ENCODE data around the gene SASS6. TPM values are rescaled to one million over a fixed set of nuclear protein-coding genes. Genes with fewer than 3 reads are reported as not detected.

SASS6 gene
- total and polyA plus RNA-seq, 9 of the 15 experiments (the other 6 are each of a cell fraction or from before 2014, with no cell fraction given): 11.6 to 34.1 (median 18.0) TPM

DNA sequence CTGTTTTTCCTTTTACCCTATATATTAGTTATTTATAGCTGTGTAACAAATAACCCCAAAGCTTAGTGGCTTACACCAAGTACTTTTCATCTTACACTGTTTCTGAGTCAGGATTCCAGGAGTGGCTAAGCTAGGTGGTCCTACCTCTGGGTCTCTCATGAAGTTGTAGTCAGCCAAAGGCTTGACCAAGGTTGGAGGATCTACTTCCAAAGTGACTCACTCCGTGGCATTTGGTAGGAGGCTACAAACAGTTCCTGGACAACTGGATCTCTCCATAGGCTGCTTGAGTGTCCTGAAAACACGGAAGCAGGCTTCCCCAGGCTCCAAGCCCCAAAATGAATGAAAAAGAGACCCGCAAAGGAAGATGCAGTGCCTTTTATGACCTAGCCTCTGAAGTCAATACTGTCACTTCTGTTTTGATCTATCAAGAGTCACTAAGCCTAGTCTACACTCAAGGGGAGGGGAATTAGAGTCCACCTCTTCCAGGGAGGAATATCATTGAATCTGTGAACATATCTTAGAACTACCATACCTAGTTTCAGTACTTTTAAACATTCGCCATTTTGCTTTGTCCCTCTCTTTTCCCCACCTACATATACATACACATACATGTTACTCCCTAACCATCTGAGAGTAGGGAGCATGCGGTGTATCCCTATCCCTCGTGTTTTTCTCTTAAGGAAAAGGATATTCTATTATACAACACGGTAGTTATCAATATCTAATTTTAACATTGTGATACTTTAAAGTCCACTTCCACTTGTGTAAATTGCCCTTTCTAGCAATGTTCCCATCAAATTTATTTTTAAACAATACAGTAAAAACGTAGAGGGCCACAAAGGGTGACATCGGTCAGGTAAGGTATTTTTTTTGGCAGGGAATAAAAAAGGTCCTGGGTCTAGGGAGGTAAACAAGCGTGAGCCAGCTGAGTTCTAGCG lies 95.7 kb downstream of the SASS6 start:
- Histone ChIP-seq H3K9me3 (replicated peaks; ENCODE audit: control insufficient read depth, insufficient read depth, low read depth, low read length) (0 out of 2 replicates have a peak, but pooled peaks cover 4% of the 10 kb centered on the region), H3K27me3 (ENCODE audit: control insufficient read depth in 2 of 2, insufficient read depth in 2 of 2, low read length in 2 of 2) (no peaks in the 10 kb centered on the region), H3K79me2 (ENCODE audit: control insufficient read depth, insufficient read depth, low read length) (peaks cover 73% of the 10 kb centered on the region), H3K4me1 (replicated peaks in 1 of 2; ENCODE audit: control insufficient read depth in 2 of 2, insufficient read depth in 2 of 2, low read length in 2 of 2) (peaks cover 4 to 11% of the 10 kb centered on the region in 2 experiments; a peak in 4 of 5 replicates), H4K20me1 (replicated peaks; ENCODE audit: control insufficient read depth, insufficient read depth, low read length) (no peaks in the 10 kb centered on the region), H3K4me3 (peak overlapping the region; percentile 80), H2AFZ (ENCODE audit: low read depth, low read length) (peak overlapping the region; percentile 88), H3K9me1 (ENCODE audit: control insufficient read depth, insufficient read depth, low read length) (no peaks in the 10 kb centered on the region), H3K4me2 (ENCODE audit: insufficient read depth, low read length) (peak overlapping the region; percentile 95), H3K9ac (ENCODE audit: insufficient read depth in 1 of 2, low read depth in 2 of 2, low read length in 2 of 2) (peak overlapping the region; percentile 94 to 99), H3K27ac (ENCODE audit: extremely low read depth, low read depth, low read length) (peak overlapping the region; percentile 98), H3K36me3 (ENCODE audit: control insufficient read depth, insufficient read depth, low read length) (peaks cover 18% of the 10 kb centered on the region)
- CTCF ChIA-PET (ENCODE audit: low intra/inter-chr PET ratio): interaction anchor here (0.7 kb wide), 1 partner anchor 229 kb away, joined by 3 read pairs; no protein-coding TSS in a partner anchor
- TSS peak; percentile 83 for BruUV-seq (replicated peaks)
- POLR2A ChIA-PET: interaction anchor here (0.6 to 1.3 kb wide), 7 partner anchors 12 to 250 kb away, joined by 3 to 6 read pairs (median 4); partner anchors contain the start of gene SLC35A3
- DNase-seq (ENCODE audit: extremely low read depth in 1 of 4, low spot score in 3 of 4) (peak in 2 of 4 experiments; percentile 25 to 69), ATAC-seq (peak; percentile 27), FAIRE-seq (peak; percentile 75)
- in situ Hi-C loops (cut with MboI) (loop anchor here (5.0 kb wide), 1 partner anchor 225 kb away; no protein-coding TSS in a partner anchor), intact Hi-C loops (cut with micrococcal nuclease) (loop anchor here (5.0 kb wide), 1 partner anchor 305 kb away; no protein-coding TSS in a partner anchor)
- 0% methylated on average over 11 of the region's 11 CpGs for WGBS (ENCODE audit: insufficient coverage, low coverage, missing lambda C conversion rate)
- TF ChIP-seq TEAD2 (tag; IDR thresholded peaks at IDR 0.05): no peak
- TF ChIP-seq, protein P1, sequence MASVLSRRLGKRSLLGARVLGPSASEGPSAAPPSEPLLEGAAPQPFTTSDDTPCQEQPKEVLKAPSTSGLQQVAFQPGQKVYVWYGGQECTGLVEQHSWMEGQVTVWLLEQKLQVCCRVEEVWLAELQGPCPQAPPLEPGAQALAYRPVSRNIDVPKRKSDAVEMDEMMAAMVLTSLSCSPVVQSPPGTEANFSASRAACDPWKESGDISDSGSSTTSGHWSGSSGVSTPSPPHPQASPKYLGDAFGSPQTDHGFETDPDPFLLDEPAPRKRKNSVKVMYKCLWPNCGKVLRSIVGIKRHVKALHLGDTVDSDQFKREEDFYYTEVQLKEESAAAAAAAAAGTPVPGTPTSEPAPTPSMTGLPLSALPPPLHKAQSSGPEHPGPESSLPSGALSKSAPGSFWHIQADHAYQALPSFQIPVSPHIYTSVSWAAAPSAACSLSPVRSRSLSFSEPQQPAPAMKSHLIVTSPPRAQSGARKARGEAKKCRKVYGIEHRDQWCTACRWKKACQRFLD (CRISPR knock-in tag; IDR thresholded peaks at IDR 0.05): no peak
- TF ChIP-seq JUN (IDR thresholded peaks at IDR 0.05; ENCODE audit: borderline replicate concordance, low read depth, low read length): peak; percentile 16; the same call in 1 of the 2 replicates
- no peak for TF ChIP-seq JUN (CRISPR knock-in tag; IDR thresholded peaks at IDR 0.05; ENCODE audit: borderline replicate concordance)
- TF ChIP-seq U2AF2 (optimal IDR thresholded peaks at IDR 0.05; ENCODE audit: low read depth, low read length): no peak
- TF ChIP-seq CREBBP (IDR thresholded peaks at IDR 0.05; ENCODE audit: low read depth, low read length): no peak
- TF ChIP-seq HNRNPL (IDR thresholded peaks at IDR 0.05; ENCODE audit: low read depth, low read length): no peak
- TF ChIP-seq ZNF717 (CRISPR knock-in tag; IDR thresholded peaks at IDR 0.05): no peak
- TF ChIP-seq EHMT2 (IDR thresholded peaks at IDR 0.05): 0 out of 2 replicates have a peak, but pooled peaks have one; percentile 31
- TF ChIP-seq CBX3 (IDR thresholded peaks at IDR 0.05; ENCODE audit: borderline replicate concordance in 1 of 2, low read length in 2 of 2): peak in 1 of 2 experiments; percentile 76; a peak in 1 of 3 replicates
- no peak for TF ChIP-seq FOXA3 (CRISPR knock-in tag; conservative IDR thresholded peaks at IDR 0.05 in 1 of 2, IDR thresholded peaks at IDR 0.05 in 1 of 2)
- TF ChIP-seq PRMT5 (CRISPR knock-in tag; IDR thresholded peaks at IDR 0.05): no peak
- 0 out of 2 replicates have a peak, but pooled peaks have one; percentile 1 for TF ChIP-seq SUPT5H (IDR thresholded peaks at IDR 0.05)
- TF ChIP-seq, protein P2, sequence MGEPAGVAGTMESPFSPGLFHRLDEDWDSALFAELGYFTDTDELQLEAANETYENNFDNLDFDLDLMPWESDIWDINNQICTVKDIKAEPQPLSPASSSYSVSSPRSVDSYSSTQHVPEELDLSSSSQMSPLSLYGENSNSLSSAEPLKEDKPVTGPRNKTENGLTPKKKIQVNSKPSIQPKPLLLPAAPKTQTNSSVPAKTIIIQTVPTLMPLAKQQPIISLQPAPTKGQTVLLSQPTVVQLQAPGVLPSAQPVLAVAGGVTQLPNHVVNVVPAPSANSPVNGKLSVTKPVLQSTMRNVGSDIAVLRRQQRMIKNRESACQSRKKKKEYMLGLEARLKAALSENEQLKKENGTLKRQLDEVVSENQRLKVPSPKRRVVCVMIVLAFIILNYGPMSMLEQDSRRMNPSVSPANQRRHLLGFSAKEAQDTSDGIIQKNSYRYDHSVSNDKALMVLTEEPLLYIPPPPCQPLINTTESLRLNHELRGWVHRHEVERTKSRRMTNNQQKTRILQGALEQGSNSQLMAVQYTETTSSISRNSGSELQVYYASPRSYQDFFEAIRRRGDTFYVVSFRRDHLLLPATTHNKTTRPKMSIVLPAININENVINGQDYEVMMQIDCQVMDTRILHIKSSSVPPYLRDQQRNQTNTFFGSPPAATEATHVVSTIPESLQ (CRISPR knock-in tag; IDR thresholded peaks at IDR 0.05): no peak
- TF ChIP-seq HMG20B (CRISPR knock-in tag; IDR thresholded peaks at IDR 0.05): no peak
- no peak for TF ChIP-seq ZNF436 (CRISPR knock-in tag; IDR thresholded peaks at IDR 0.05)
- TF ChIP-seq NUFIP1 (IDR thresholded peaks at IDR 0.05; ENCODE audit: partially characterized antibody): no peak
- TF ChIP-seq ZNF263 (CRISPR knock-in tag; IDR thresholded peaks at IDR 0.05; ENCODE audit: borderline replicate concordance): no peak
- TF ChIP-seq ZNF146 (CRISPR knock-in tag; IDR thresholded peaks at IDR 0.05; ENCODE audit: unreplicated experiment): no peak

Measured in K562 (cell line).